Omental fat pad (tissue), 4 donors: ENCODE data around the gene CAMK4. TPM values are rescaled to one million over a fixed set of nuclear protein-coding genes. Genes with fewer than 3 reads are reported as not detected.
"Not testable (repeated sequence)": the region's sequence is repeated elsewhere in the genome, so short reads cannot be mapped to it uniquely, and the experiment has no call there.

Source experiments
- ATAC-seq: fragments of 150-250 bp; one replicate; pipeline ENCODE4 v1.9.1; 2016; ENCODE audit warnings: mild to moderate bottlenecking, moderate library complexity; ENCODE audit not compliant: low FRiP score
- DNase-seq: peaks from one replicate; pipeline ENCODE4 v3.0.0-alpha.2; 2019; ENCODE audit warnings: low spot score
- total RNA-seq, 4 donors: library from RNA; depleted of rRNA; stranded (reverse); fragments of >200 nt; gene quantifications; one replicate each; pipeline ENCODE4 v1.1.0, GENCODE V29; 2016
- TF ChIP-seq, protein P1 (sequence below), 3 donors: fragments of 450-650 bp; IDR thresholded peaks; one replicate each; pipeline ENCODE4 v1.5.1; 2016 to 2017; ENCODE audit warnings: antibody characterized with exemption in 3 of 3, mild to moderate bottlenecking in 3 of 3, moderate library complexity in 2 of 3

CAMK4 gene
- total RNA-seq, 4 donors from 2014 or later = 0.44 to 3.8 (median 1.7) TPM

- TF ChIP-seq, protein P1, sequence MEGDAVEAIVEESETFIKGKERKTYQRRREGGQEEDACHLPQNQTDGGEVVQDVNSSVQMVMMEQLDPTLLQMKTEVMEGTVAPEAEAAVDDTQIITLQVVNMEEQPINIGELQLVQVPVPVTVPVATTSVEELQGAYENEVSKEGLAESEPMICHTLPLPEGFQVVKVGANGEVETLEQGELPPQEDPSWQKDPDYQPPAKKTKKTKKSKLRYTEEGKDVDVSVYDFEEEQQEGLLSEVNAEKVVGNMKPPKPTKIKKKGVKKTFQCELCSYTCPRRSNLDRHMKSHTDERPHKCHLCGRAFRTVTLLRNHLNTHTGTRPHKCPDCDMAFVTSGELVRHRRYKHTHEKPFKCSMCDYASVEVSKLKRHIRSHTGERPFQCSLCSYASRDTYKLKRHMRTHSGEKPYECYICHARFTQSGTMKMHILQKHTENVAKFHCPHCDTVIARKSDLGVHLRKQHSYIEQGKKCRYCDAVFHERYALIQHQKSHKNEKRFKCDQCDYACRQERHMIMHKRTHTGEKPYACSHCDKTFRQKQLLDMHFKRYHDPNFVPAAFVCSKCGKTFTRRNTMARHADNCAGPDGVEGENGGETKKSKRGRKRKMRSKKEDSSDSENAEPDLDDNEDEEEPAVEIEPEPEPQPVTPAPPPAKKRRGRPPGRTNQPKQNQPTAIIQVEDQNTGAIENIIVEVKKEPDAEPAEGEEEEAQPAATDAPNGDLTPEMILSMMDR (IDR thresholded peaks at IDR 0.05) = no peak
- DNase-seq (no peak), ATAC-seq (no peak)
Measured at GRCh38 chr5:111254613-111255012, 30.4 kb downstream of the CAMK4 start.

DNA sequence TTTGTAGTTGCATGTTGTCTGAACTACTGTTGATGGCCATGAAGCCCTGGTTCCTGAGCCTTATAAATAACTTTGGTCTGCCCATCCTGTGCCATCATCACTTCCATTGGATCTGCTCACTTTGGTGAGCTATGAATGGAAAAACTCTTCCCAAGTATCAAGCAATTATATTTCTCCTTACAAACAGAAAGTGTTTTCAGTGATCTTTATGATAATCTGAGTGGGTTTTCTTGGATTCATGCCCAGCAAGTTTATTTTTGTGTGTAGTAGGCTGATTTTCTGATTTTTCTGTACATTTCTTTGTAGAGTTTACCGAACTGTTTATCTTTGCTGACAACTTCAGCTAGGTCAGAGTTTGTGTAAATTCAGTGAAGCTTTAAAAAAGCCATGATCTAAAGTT is 31.0 kb downstream of the CAMK4 start:
- ATAC-seq (no peak), DNase-seq (no peak)
- TF ChIP-seq, protein P1 (IDR thresholded peaks at IDR 0.05) = no peak

- TF ChIP-seq, protein P1 (IDR thresholded peaks at IDR 0.05) = no peak
- no peak for ATAC-seq
- DNase-seq = no peak
Measured at GRCh38 chr5:111256128-111256527, 31.9 kb downstream of the CAMK4 start.

DNA sequence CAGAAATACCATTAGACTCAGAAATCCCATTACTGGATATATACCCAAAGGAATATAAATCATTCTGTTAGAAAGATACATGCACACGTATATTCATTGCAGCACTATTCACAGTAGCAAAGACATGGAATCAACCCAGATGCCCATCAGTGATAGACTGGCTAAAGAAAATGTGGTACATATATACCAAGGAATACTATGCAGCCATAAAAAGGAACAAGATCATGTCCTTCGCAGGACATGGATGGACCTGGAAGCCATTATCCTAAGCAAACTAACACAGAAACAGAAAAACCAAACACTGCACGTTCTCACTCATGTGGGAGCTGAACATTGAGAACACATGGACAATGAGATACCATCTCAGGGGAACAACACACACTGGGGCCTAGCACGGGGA is 33.4 kb downstream of the CAMK4 start:
- ATAC-seq, DNase-seq: not testable (repeated sequence)

- TF ChIP-seq, protein P1 (IDR thresholded peaks at IDR 0.05) = no peak
- DNase-seq = no peak
- no peak for ATAC-seq
Measured at GRCh38 chr5:111259636-111260035, 35.5 kb downstream of the CAMK4 start.

GRCh38 chr5:111261610-111262009 is 37.4 kb downstream of the CAMK4 start:
- TF ChIP-seq, protein P1 (IDR thresholded peaks at IDR 0.05) = no peak
- ATAC-seq (no peak), DNase-seq (no peak)

- TF ChIP-seq, protein P1 (IDR thresholded peaks at IDR 0.05) = no peak
- DNase-seq = no peak
- no peak for ATAC-seq
Measured at GRCh38 chr5:111262153-111262552, 38.0 kb downstream of the CAMK4 start.

DNA sequence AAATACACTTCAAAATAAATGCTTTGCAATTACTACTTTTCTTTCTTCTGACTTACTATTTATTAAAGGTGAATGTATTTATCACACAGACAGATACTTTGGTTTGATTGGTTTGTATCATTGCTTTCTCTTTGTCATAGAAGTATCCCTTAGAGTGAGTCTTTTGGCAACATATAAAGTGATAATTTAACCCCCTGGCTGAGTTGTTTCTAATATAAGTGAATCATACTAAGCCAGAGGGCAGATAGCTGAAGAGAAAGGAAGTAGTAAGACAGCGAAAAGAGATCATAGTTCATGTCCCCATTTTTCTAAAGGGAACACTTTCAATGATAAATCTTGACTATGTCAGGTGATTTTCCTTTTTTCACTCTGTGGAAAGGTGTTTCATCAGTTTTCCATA is 38.6 kb downstream of the CAMK4 start:
- no peak for ATAC-seq
- TF ChIP-seq, protein P1 (IDR thresholded peaks at IDR 0.05) = no peak

More for the DNA sequence above, 38.6 kb downstream of the CAMK4 start:
- DNase-seq = no peak
